Right kidney (tissue), 9 donors: Measurements from ENCODE around the gene MTX2.

Source experiments
- DNase-seq: peaks from one replicate; pipeline ENCODE4 v3.0.0-alpha.2; 2016
- long read RNA-seq, 8 donors: transcript quantifications; one replicate each; lab custom pipeline, GENCODE V29; 2026

The MTX2 gene
- long read RNA-seq, donor 1, transcript MTX2-201 (10 exons, 1,364 nt) = major isoform, 70 of 82 reads
- long read RNA-seq, donor 1, partial matches to known transcripts = 11 of 82 reads
- long read RNA-seq, donor 1, other reads (novel, unspliced or antisense) = 0 of 82 reads
- long read RNA-seq, donor 2, transcript MTX2-201 (10 exons, 1,364 nt) = major isoform, 27 of 28 reads
- long read RNA-seq, donor 2, partial matches to known transcripts = 0 of 28 reads
- long read RNA-seq, donor 2, other reads (novel, unspliced or antisense) = 0 of 28 reads
- long read RNA-seq, donor 3, transcript MTX2-201 (10 exons, 1,364 nt) = major isoform, 14 of 21 reads
- long read RNA-seq, donor 3, partial matches to known transcripts = 5 of 21 reads
- long read RNA-seq, donor 3, other reads (novel, unspliced or antisense) = 0 of 21 reads
- long read RNA-seq, donor 4, transcript MTX2-201 (10 exons, 1,364 nt) = major isoform, 23 of 33 reads
- long read RNA-seq, donor 4, partial matches to known transcripts = 10 of 33 reads
- long read RNA-seq, donor 4, other reads (novel, unspliced or antisense) = 0 of 33 reads
- long read RNA-seq, donor 5, transcript MTX2-201 (10 exons, 1,364 nt) = major isoform, 29 of 29 reads
- long read RNA-seq, donor 5, partial matches to known transcripts = 0 of 29 reads
- long read RNA-seq, donor 5, other reads (novel, unspliced or antisense) = 0 of 29 reads
- long read RNA-seq, donor 6, transcript MTX2-201 (10 exons, 1,364 nt) = major isoform, 33 of 42 reads
- long read RNA-seq, donor 6, partial matches to known transcripts = 8 of 42 reads
- long read RNA-seq, donor 6, other reads (novel, unspliced or antisense) = 0 of 42 reads
- long read RNA-seq, donor 7, transcript MTX2-201 (10 exons, 1,364 nt) = major isoform, 47 of 49 reads
- long read RNA-seq, donor 7, partial matches to known transcripts = 0 of 49 reads
- long read RNA-seq, donor 7, other reads (novel, unspliced or antisense) = 0 of 49 reads
- long read RNA-seq, donor 8, transcript MTX2-201 (10 exons, 1,364 nt) = major isoform, 45 of 47 reads
- long read RNA-seq, donor 8, partial matches to known transcripts = 0 of 47 reads
- long read RNA-seq, donor 8, other reads (novel, unspliced or antisense) = 0 of 47 reads

DNA sequence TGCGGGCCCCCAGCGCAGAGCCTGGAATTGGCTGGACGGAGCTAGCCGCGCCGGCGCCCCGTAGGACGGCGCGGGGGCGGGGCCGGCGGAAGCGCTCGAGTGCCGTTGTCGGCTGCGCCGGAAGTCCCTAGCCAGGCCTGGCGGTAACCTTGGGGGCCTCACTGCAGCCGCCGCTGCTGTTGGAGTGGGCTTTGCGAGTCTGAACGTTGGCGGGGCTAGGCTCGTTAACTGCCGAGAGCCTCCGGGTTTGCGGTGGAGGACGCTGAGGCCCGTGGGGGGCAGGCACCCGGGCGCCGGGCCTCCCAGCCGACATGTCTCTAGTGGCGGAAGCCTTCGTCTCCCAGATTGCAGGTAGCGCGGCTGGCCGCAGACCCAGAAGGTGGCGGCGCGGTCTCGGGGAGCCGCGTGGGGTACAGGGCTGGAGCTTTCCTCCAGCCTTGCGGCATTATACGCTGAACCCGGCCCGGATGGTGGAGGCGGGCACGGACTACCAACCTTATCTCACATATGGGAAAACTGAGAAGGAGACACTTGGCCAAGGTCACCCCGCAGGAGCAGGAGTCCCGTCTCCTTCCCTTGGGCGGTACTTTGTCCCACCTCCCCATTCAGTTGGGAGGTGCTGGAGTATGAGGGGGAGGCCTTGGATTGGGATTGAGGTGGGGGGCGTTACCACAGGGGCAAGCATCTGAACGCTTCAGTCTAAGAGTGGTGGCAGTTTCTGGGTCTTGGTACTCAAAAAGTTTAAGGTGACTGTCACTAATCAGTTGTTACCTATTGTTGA lies at the start of gene MTX2:
TSS of gene MTX2 (plus strand) at position 124 of the 781 bp plus-strand sequence. CDS start at position 312, 188 bp downstream.
- peak; percentile 99 for DNase-seq

DNA sequence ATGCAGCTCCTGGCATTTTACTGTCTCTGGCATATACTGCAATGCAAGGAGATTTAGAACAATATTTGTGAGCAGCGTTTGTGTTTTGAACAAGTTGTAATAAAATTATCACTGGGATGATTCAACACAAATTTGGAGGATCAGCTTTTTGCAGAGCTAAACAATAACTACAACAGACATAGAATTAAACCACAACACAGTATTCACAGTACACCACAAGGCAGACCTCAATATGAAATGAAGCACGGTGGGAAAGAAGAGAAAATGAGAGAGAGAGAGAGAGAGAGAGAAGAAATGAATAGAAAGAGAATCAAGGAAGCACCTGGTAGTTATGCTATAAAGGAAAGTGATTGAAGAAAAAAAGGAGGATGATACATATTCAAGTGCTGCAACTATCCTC lies 41.4 kb upstream of the MTX2 start:
- DNase-seq = no peak

DNA sequence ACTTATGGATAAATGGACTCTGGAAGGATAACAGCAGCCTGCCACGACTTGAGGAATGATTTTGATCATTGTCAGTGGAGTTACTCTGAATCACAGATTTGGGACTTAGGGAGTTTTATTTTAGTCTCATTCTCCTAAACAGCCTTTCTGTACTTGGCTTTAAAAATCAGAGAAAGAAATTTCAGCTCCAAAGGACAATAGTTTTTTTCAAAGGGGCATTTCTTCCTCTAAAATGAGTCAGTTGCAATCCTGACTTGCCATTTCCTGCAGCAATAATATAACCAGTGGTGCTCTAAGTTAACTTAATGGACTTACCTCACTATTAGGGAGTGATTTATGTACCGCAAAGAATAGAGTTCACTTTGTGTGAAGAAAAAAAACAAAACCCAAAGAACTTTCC lies 35.1 kb upstream of the MTX2 start:
- DNase-seq = no peak

GRCh38 chr2:176234940-176235339 lies 34.3 kb upstream of the MTX2 start:
- DNase-seq = no peak

- no peak for DNase-seq
Observed at GRCh38 chr2:176237456-176237855, 31.8 kb upstream of the MTX2 start.

- DNase-seq = no peak
Observed at GRCh38 chr2:176239031-176239430, 30.2 kb upstream of the MTX2 start.

- no peak for DNase-seq
Observed at GRCh38 chr2:176240301-176240700, 28.9 kb upstream of the MTX2 start.

GRCh38 chr2:176242276-176242675 lies 27.0 kb upstream of the MTX2 start:
- no peak for DNase-seq

DNA sequence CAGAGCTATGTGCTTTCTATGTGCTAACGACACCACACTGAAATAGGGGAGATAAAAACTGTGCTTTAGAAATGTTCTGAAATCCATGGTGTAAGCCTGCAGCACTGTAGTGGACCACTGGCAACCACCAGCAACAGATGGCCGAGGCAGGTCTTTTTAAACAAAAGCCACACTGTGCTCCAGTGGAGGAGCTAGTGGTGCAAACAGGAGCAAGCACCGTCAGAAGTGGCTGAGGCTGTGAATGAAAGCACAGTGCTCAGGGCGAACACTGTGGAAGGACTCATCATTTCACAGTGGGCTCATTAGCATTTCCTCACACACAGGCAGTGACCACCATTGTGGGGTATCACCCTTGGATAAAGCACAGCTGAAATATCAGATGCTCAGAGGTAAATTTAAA lies 22.9 kb upstream of the MTX2 start:
- no peak for DNase-seq

DNA sequence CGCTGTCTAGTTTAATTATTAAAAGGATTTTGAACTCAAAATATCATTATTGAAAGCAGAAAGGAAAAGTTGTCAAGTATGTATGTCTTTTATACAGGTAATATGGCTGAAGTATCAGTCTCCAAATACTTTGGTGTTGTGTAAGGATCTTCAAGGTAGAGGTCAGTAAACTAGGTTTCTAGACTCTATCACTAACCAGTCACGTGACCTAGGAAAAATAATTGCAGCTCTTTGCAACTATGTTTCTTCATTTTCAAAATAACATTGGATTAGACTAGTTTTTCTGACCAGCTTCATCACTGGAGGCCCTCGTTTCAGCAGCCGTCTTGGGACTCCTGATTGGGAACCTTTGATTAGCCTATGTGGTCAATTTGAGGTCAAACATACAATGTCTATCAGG lies 21.4 kb upstream of the MTX2 start:
- DNase-seq = no peak

GRCh38 chr2:176251928-176252327 lies 17.3 kb upstream of the MTX2 start:
- DNase-seq = no peak

DNA sequence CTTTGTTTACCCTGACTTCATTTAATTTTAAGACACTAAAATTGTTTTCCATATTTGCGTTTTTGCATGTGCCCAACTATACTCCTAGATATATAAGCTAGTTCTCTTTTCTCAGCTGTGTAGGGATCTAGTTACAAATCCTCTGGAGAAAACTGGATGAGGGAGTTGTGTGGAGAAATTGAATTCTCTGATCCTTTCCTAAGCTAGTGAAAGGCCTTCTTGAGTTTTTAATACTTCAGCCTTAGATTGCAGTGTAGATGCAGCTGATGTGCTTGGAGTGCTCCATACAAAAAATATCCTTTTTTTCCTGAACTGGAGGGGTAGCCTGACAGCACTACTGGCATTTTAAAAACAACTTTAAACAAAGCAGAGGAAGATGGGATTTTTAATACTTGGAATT lies 8.6 kb upstream of the MTX2 start:
- no peak for DNase-seq

DNA sequence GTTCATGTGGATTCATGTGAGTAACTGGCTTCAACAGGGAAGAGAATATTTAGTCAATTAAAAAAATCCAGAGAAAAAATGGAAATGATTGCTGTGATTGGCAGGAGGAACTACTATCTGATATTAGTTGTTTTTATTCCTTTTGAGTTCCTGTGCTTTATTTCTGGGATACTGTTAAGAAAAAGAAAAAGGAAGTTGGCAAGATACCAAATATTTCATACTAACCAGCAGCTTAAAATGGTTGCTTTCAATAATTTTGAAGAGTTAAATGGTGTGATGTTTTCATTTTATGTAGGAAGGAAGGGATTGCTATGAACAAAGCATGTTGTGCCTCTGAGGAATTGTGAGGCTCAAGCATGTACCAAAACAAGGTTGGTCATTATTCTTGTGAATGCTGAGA lies 8.1 kb upstream of the MTX2 start:
- no peak for DNase-seq

GRCh38 chr2:176268976-176269318 lies 295 bp upstream of the MTX2 start:
- no peak for DNase-seq

DNA sequence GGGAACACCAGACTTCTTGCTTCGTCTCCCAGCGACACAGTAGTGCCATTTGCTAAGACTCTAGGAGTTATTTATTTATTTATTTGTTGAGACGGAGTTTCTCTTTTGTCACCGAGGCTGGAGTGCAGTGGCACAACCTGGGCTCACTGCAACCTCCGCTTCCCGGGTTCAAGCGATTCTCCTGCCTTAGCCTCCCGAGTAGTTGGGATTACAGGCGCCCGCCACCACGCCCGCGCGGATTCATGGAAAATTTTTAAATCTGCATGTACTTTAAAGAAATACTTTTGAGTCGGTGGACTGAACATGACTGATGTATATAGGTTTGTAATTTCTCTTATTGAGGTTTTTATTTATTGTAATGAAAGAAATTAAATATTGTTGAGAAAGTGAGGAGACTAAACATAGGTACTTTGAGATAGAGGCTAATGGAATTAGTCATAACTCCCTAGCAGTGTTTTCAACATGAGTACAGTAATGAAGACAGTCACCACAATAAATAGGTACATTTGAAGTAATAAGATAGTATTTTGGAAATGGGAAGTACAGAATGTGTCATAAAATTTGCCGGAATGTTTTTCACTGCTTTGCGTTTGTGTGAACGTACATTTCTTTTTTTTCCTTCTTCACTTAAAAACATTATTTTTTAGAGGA lies 983 bp downstream of the MTX2 start:
- DNase-seq = no peak

DNA sequence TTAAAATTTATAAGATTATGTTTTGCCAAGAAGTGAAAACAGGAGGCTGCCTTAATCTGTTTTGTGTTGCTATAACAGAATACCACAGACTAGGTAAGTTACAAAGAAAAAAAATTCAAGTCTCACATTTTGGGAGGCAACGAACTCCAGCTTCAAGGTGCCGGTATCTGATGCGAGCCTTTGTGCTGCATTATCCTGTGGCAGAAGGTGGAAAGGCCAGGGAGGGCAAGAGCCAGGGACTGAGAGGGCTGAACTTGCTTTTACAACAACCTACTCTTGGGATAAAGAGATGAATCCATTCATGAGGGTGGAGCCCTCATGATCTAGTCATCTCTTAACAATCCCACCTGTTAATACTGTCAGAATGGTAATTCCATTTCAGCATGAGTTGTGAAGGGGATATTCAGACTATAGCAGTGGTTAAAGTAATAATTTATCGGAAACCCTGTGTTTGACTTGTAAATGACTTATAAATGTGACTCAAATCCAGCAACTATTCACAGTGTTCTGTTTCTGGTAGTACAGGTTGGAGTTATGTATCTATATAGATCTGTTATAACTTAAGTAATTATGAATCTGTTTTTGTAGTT lies 3.7 kb downstream of the MTX2 start:
- DNase-seq = no peak

DNA sequence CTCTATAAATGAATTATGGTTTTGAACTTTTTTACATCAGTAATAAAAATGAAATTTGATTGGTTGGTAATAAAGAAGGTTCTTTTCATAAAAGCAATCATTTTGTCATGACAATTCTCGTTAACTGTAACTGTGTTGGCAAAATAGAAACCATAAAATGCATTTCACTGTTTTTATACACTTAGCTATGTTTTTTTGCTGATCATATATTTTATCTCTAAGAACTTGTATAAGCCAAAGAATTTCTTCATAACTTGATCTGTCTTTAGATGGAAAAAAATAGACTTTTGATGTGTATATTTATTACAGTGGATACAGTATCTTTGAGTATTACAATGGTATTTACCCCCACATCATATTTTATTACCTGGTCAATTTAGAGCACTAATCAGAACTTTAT lies 9.7 kb downstream of the MTX2 start:
- no peak for DNase-seq

DNA sequence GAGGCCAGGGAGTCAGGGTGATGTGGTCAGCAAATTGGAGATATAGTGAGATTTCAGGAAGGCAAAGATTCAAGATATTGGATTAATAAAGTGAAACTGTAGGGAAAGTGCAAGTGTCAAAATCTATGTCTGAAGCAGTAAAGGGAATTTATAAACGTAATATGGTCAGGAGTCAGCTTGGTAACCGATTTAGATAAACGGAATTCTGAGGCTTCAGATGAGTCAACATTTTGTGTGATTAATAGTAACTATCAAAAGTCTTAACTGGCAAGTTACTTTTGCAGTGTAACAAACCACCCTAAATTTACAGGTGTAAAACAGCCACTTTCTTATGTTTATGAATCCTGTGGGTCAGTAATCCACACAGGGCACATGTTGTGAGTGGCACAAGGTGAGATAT lies 10.9 kb downstream of the MTX2 start:
- no peak for DNase-seq

DNA sequence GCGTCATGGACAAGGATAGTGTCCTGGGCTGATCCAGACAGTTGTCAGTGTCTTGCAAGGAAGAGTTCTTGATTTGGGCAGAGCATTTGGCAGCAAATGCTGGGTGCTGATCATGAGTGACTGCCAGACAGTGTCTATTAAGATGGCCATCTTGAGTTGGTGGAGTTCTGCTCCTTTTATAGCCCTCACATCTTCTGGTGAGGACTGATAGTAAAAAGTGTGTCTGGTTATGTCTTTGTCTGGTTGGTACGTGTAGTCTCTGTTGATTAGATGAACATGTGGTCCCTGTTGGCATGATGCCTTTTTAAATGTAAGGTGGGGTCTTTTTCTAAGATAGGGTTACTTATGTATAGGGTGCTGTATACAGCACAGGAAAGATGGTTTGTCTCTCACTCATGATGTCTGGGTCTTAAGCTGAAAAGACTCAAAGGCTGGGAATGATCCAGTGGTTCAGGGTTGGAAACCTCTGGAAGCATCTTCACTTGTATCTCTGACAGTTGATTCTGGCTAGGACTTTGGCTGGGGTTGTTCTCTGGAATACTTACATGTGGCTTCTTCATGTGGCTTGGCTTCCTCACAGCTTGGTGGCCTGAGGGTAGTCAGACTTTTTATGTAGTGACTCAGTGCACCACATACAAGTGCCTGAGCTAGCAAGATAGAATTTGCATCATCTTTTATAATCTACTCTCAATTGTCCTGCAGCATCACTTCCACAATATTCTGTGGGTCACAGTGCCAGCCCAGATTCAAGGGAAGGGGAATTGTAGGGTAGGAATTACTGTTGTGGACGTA lies 11.8 kb downstream of the MTX2 start:
- DNase-seq = no peak

DNA sequence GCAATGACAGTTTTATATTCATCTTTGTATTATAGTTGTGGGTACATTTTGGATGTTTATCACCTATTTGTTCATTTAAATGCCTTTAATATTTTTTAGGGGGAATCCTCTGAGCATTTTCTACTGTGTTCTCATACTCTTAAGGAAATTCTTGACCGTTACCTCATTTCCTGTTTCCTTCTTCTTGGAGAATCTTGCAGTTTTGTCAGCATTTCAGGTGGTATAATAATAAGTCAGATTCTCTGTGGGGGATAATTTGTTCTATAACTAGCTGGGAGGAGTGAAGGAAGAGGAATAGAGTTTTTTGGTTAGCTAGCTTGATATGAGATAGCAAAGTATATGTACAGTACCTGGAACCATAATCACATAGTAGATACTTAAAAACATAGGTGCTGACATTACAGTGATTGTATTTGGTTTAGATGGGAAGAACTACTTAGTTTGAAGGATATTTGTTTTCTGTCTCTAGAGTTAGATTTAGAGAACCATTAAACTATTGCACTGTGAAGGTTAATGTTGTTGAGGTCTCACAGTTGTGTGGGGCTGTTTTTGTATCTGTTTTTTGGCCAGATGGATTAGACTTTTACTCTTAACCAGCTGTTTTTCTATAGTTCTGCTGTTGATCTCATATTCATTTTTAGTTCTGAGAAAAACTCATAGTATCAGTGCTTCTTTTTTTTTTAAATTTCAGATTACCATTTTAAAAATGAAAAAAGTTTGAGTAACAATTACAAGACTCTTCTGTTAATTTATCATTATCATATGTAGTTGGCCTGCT lies 14.2 kb downstream of the MTX2 start:
- no peak for DNase-seq
